ENCODE results near the gene CPVL. TPM values are rescaled to one million over a fixed set of nuclear protein-coding genes. Genes with fewer than 3 reads are reported as not detected.

CPVL gene
- total and polyA plus RNA-seq, 2 of the 4 experiments (the other 2 are of a cell fraction), result not detected

- BruUV-seq (replicated peaks), result no TSS peak
- Histone ChIP-seq H4K91ac (ENCODE audit: insufficient read depth, low read depth, low read length) (no peak overlapping the region), H3K14ac (replicated peaks; ENCODE audit: low read depth, low read length) (no peak overlapping the region), H2BK15ac (ENCODE audit: low read depth, low read length) (no peak overlapping the region), H3K9me3 (ENCODE audit: control insufficient read depth, insufficient read depth, low read length) (no peaks in the 10 kb centered on the region), H3K56ac (ENCODE audit: extremely low read depth, insufficient read depth, low read length) (no peak overlapping the region), H3K27ac (ENCODE audit: insufficient read depth, low read length) (no peak overlapping the region), H3K4me2 (ENCODE audit: low read depth, low read length) (no peak overlapping the region), H4K5ac (ENCODE audit: low read depth, low read length) (no peak overlapping the region), H3K23ac (ENCODE audit: low read depth, low read length) (no peak overlapping the region), H2AK5ac (ENCODE audit: low read depth, low read length) (no peak overlapping the region), H3K4me1 (ENCODE audit: control insufficient read depth, insufficient read depth, low read length) (no peaks in the 10 kb centered on the region), H4K20me1 (ENCODE audit: insufficient read depth, low read length) (no peaks in the 10 kb centered on the region), H3K79me1 (ENCODE audit: low read depth in 1 of 2, low read length in 2 of 2) (no peaks in the 10 kb centered on the region), H3K4me3 (ENCODE audit: insufficient read depth, low read depth, low read length) (no peak overlapping the region), H3K27me3 (ENCODE audit: control insufficient read depth, insufficient read depth, low read length) (no peaks in the 10 kb centered on the region), H3K4ac (ENCODE audit: low read depth, low read length) (no peak overlapping the region), H2AFZ (replicated peaks; ENCODE audit: low read length, poor library complexity) (no peak overlapping the region), H3K9me1 (ENCODE audit: insufficient read depth, low read length) (no peaks in the 10 kb centered on the region), H2BK20ac (ENCODE audit: low read depth, low read length) (no peak overlapping the region), H3K9ac (ENCODE audit: low read depth, low read length) (no peak overlapping the region), H2AK9ac (replicated peaks; ENCODE audit: low read depth, low read length, poor library complexity) (no peak overlapping the region), H2BK120ac (ENCODE audit: low read depth, low read length) (no peak overlapping the region), H3K18ac (ENCODE audit: low read depth, low read length) (no peak overlapping the region), H4K8ac (ENCODE audit: low read depth in 2 of 2, low read length in 2 of 2) (no peak overlapping the region), H2BK5ac (ENCODE audit: low read depth, low read length, poor library complexity, severe bottlenecking) (no peak overlapping the region), H3K36me3 (ENCODE audit: control insufficient read depth, insufficient read depth, low read length) (no peaks in the 10 kb centered on the region)
- no CpG with 5 or more reads among the region's 5 CpGs for WGBS, 2 experiments (ENCODE audit: extremely low coverage in 2 of 2, insufficient read length in 1 of 2)
- dilution Hi-C loops (cut with HindIII; ENCODE audit: low sequenced_read_pairs, unreplicated experiment), result no loop called here
- in situ Hi-C loops (cut with MboI; ENCODE audit: low sequenced_read_pairs), result loop anchor here (5.0 to 25.0 kb wide), 4 partner anchors 173 to 813 kb away; no protein-coding TSS in a partner anchor
- no peak for DNase-seq
- ChIA-PET POLR2A (ENCODE audit: unreplicated experiment) (no interaction called here), CTCF (interaction anchor here (2.7 to 3.0 kb wide), 2 partner anchors 173 to 178 kb away, joined by 9 to 14 read pairs; no protein-coding TSS in a partner anchor)
- ATAC-seq (ENCODE audit: low read depth), result no peak
- no peak for TF ChIP-seq SMC3 (IDR thresholded peaks at IDR 0.05; ENCODE audit: low read depth, low read length)
- TF ChIP-seq MXI1 (IDR thresholded peaks at IDR 0.05; ENCODE audit: borderline replicate concordance, low read depth, low read length), result no peak
- TF ChIP-seq MAZ (IDR thresholded peaks at IDR 0.05; ENCODE audit: borderline replicate concordance, low read depth, low read length), result no peak
- no peak for TF ChIP-seq RAD21 (IDR thresholded peaks at IDR 0.05; ENCODE audit: low read length)
- intact Hi-C loops (cut with micrococcal nuclease), result loop anchor here (10.0 kb wide), 2 partner anchors 705 to 1905 kb away; no protein-coding TSS in a partner anchor
These were observed 46.2 kb downstream of the CPVL start for GRCh38 chr7:29099896-29100847.

All from IMR-90 (cell line).